B cell (primary cell): ENCODE measurements around the gene NUP93.

Experiments
- EZH2 ChIP-seq: IDR thresholded peaks from 2 replicates; pipeline ENCODE4 v1.6.1; 2012; ENCODE audit warnings: borderline replicate concordance, low read depth, mild to moderate bottlenecking, moderate library complexity, low read length; ENCODE audit not compliant: insufficient read depth, poor library complexity, severe bottlenecking
- TF ChIP-seq, protein P1 (sequence below): fragments of 200-600 bp; IDR thresholded peaks from one replicate; pipeline ENCODE4 v1.8.0; 2022; ENCODE audit warnings: antibody characterized with exemption, mild to moderate bottlenecking

DNA sequence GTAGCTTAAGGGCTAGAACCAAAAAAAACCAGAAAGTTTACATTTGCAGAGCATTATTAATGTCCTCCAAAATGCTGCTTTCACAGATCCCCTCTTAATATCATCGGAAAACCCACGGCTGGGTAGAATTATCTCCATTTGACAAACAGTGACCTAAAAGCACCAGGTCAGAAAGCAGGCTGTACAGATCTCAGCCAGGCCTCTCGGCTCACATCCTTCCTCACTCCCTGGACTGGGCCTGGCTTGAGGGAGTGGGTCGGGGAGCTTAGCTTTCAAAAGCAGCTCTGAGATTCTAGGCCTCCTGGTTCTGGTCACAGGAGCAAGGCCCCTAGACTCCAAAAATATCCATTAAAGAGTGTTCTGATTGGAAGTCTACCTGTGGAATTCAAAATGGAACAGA, 126.0 kb downstream of the NUP93 start:
- TF ChIP-seq, protein P1, sequence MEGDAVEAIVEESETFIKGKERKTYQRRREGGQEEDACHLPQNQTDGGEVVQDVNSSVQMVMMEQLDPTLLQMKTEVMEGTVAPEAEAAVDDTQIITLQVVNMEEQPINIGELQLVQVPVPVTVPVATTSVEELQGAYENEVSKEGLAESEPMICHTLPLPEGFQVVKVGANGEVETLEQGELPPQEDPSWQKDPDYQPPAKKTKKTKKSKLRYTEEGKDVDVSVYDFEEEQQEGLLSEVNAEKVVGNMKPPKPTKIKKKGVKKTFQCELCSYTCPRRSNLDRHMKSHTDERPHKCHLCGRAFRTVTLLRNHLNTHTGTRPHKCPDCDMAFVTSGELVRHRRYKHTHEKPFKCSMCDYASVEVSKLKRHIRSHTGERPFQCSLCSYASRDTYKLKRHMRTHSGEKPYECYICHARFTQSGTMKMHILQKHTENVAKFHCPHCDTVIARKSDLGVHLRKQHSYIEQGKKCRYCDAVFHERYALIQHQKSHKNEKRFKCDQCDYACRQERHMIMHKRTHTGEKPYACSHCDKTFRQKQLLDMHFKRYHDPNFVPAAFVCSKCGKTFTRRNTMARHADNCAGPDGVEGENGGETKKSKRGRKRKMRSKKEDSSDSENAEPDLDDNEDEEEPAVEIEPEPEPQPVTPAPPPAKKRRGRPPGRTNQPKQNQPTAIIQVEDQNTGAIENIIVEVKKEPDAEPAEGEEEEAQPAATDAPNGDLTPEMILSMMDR: no peak
- TF ChIP-seq EZH2: no peak
